K562 (cell line): ENCODE data around the gene PRKCB. TPM values are rescaled to one million over a fixed set of nuclear protein-coding genes. Genes with fewer than 3 reads are reported as not detected.

Experiments
- ATAC-seq: fragments of 200-7000 bp; cut with Tn5 transposase; 3 replicates; pipeline ENCODE4 v1.9.1; 2020; ENCODE audit warnings: moderate library complexity
- BruUV-seq: library from RNA; stranded (reverse); fragments of 400-500 nt; replicated peaks from 2 replicates; lab custom pipeline; 2021; lab: Mats Ljungman, UMichigan
- CTCF ChIA-PET: fragments of 300-600 bp; formaldehyde crosslinking; extraction: SDS; loops from one replicate; lab custom pipeline; 2021; ENCODE audit warnings: low intra/inter-chr PET ratio; lab: Yijun Ruan, JAX
- POLR2A ChIA-PET: fragments of 300-600, 350-650 bp; sonication (Branson Sonifier 250); formaldehyde crosslinking; extraction: SDS; loops from one replicate; lab custom pipeline; 2021; ENCODE audit warnings: antibody characterized with exemption, inconsistent platforms; lab: Yijun Ruan, JAX
- DNase-seq, 4 experiments: peaks; one replicate each; pipeline versions ENCODE4 v3.0.0 to v3.0.0-alpha.2; 2011 to 2018; ENCODE audit warnings: low spot score in 3 of 4, mixed read lengths in 3 of 4; ENCODE audit errors: extremely low read depth in 1 of 4
- FAIRE-seq: peaks from 2 replicates; lab custom pipeline; 2011; peaks lifted over from hg19 to GRCh38; lab: Jason Lieb, UNC
- H2AFZ ChIP-seq: 2 replicates; pipeline ENCODE4 v1.6.0; 2011; ENCODE audit warnings: low read depth, low read length, control low read depth, inconsistent platforms
- H3K27ac ChIP-seq: fragments of 200-600 bp; 3 replicates; pipeline ENCODE4 v1.8.0; 2011; ENCODE audit warnings: low read depth, mild to moderate bottlenecking, control low read depth, inconsistent platforms, low read length, moderate library complexity, mixed read lengths; ENCODE audit errors: extremely low read depth
- H3K27me3 ChIP-seq, 2 experiments: fragments of 300-600 bp in 1 of 2; 2 replicates in 1 of 2; 3 replicates in 1 of 2; pipeline versions ENCODE4 v1.6.0 to v1.8.0; 2011; ENCODE audit warnings: inconsistent platforms in 2 of 2, low read length in 2 of 2, mild to moderate bottlenecking in 1 of 2, mixed read lengths in 1 of 2, moderate library complexity in 1 of 2; ENCODE audit not compliant: control insufficient read depth in 2 of 2, insufficient read depth in 2 of 2
- H3K36me3 ChIP-seq: fragments of 300-600 bp; 3 replicates; pipeline ENCODE4 v1.8.0; 2011; ENCODE audit warnings: mild to moderate bottlenecking, low read length, inconsistent platforms; ENCODE audit not compliant: control insufficient read depth, insufficient read depth
- H3K4me1 ChIP-seq, 2 experiments: fragments of 200-600 bp in 1 of 2; replicated peaks in 1 of 2; 2 replicates in 1 of 2; 3 replicates in 1 of 2; pipeline versions ENCODE4 v1.5.1 to v1.8.0; 2011; ENCODE audit warnings: inconsistent platforms in 2 of 2, low read length in 2 of 2, mild to moderate bottlenecking in 1 of 2, mixed read lengths in 1 of 2, moderate library complexity in 1 of 2; ENCODE audit not compliant: control insufficient read depth in 2 of 2, insufficient read depth in 2 of 2
- H3K4me2 ChIP-seq: 2 replicates; pipeline ENCODE4 v1.6.1; 2011; ENCODE audit warnings: low read length, control low read depth, inconsistent platforms, mixed read lengths; ENCODE audit not compliant: insufficient read depth
- H3K4me3 ChIP-seq: fragments of 200-600 bp; sonication (generic), shearing (Covaris generic); 2 replicates; pipeline ENCODE4 v1.5.1; 2016; ENCODE audit warnings: control low read depth, inconsistent platforms
- H3K79me2 ChIP-seq: fragments of 200-600 bp; 3 replicates; pipeline ENCODE4 v1.8.0; 2011; ENCODE audit warnings: low read length, inconsistent platforms; ENCODE audit not compliant: control insufficient read depth, insufficient read depth
- H3K9ac ChIP-seq, 2 experiments: 2 replicates each; pipeline versions ENCODE4 v1.6.0 to v1.6.1; 2011; ENCODE audit warnings: low read depth in 2 of 2, low read length in 2 of 2, control low read depth in 1 of 2, inconsistent platforms in 1 of 2, mild to moderate bottlenecking in 1 of 2, mixed read lengths in 1 of 2; ENCODE audit not compliant: insufficient read depth in 1 of 2
- H3K9me1 ChIP-seq: one replicate; pipeline ENCODE4 v1.6.0; 2011; ENCODE audit warnings: inconsistent platforms, mild to moderate bottlenecking, low read length, moderate library complexity; ENCODE audit not compliant: control insufficient read depth, insufficient read depth
- H3K9me3 ChIP-seq: replicated peaks from 2 replicates; pipeline ENCODE4 v1.5.1; 2011; ENCODE audit warnings: low read depth, low read length, inconsistent platforms; ENCODE audit not compliant: control insufficient read depth, insufficient read depth
- H4K20me1 ChIP-seq: replicated peaks from 2 replicates; pipeline ENCODE4 v1.6.1; 2011; ENCODE audit warnings: low read length, inconsistent platforms, mixed read lengths; ENCODE audit not compliant: control insufficient read depth, insufficient read depth
- MGA ChIP-seq: fragments of 450-650 bp; IDR thresholded peaks from 2 replicates; pipeline ENCODE4 v1.6.1; 2016; ENCODE audit warnings: mild to moderate bottlenecking, moderate library complexity
- PREB ChIP-seq: sonication (generic); formaldehyde crosslinking; IDR thresholded peaks from 2 replicates; pipeline ENCODE4 v1.8.1; 2023; ENCODE audit warnings: mild to moderate bottlenecking, missing genetic modification reagents
- SMARCA4 ChIP-seq: fragments of 450-650 bp; IDR thresholded peaks from 2 replicates; pipeline ENCODE4 v1.6.1; 2016
- ZNF639 ChIP-seq, 2 experiments: fragments of 200-800 bp in 1 of 2; sonication (Bioruptor generic) in 1 of 2; sonication (generic) in 1 of 2; formaldehyde crosslinking in 1 of 2; IDR thresholded peaks in 1 of 2; conservative IDR thresholded peaks in 1 of 2; 2 replicates each; pipeline versions ENCODE4 v1.5.0 to v1.6.1; 2016 to 2020; ENCODE audit warnings: missing compliant biosample characterization in 1 of 2, missing genetic modification characterization in 1 of 2, missing genetic modification reagents in 1 of 2
- WGBS: fragments of 100-300 bp; shearing (Covaris generic); methylation state at CpG from one replicate; pipeline ENCODE4 v1.1.6; 2016; ENCODE audit warnings: low coverage, mixed read lengths; ENCODE audit not compliant: insufficient coverage; ENCODE audit errors: missing lambda C conversion rate; 5-methylcytosine and 5-hydroxymethylcytosine counted together
- in situ Hi-C: fragments of 300-500 bp; cut with MboI; formaldehyde crosslinking; loops from 4 replicates; pipeline ENCODE4 v1.15.0; 2018; ENCODE audit warnings: inconsistent platforms, mixed read lengths
- intact Hi-C: fragments of 100-400 bp; cut with micrococcal nuclease; formaldehyde crosslinking; loops from 2 replicates; pipeline ENCODE4 v1.14.2; 2022
- polyA plus RNA-seq, 8 experiments: library from polyadenylated mRNA; depleted of rRNA in 4 of 8; stranded (reverse) in 5 of 8; unstranded in 3 of 8; fragments of >200 nt; fragmentation: Nextera tagmentation in 2 of 8; fragmentation: Illumina TruSeq in 1 of 8; extraction: Ambion mirVana in 2 of 8; extraction: Trizol in 1 of 8; gene quantifications; 2 replicates each; pipeline versions ENCODE4 v1.2.1 to v1.2.3, GENCODE V29; 2011 to 2014; ENCODE audit warnings: inconsistent platforms in 1 of 8, missing spikeins in 1 of 8
- total RNA-seq, 7 experiments: library from RNA; depleted of rRNA in 6 of 7; stranded (reverse); fragments of >200 nt in 6 of 7; fragmentation: Illumina TruSeq in 2 of 7; extraction: Trizol in 2 of 7; gene quantifications; 2 replicates each; pipeline versions ENCODE4 v1.2.1 to v1.2.3, GENCODE V29; 2011 to 2021; ENCODE audit warnings: low replicate concordance in 1 of 7

The PRKCB gene
- total and polyA plus RNA-seq, 9 of the 15 experiments (the other 6 are each of a cell fraction or from before 2014, with no cell fraction given): 49.9 to 276 (median 148) TPM

GRCh38 chr16:23823475-23824384 lies 12.1 kb upstream of the PRKCB start:
- Histone ChIP-seq H3K9me1 (no peaks in the 10 kb centered on the region), H3K27me3 (no peaks in the 10 kb centered on the region), H3K36me3 (no peaks in the 10 kb centered on the region; the same call in 2 of the 3 replicates), H3K4me2 (no peak overlapping the region), H4K20me1 (no peaks in the 10 kb centered on the region), H3K4me3 (no peak overlapping the region), H3K27ac (peak overlapping the region; percentile 82), H3K9me3 (peaks cover 11% of the 10 kb centered on the region), H3K9ac (peak overlapping the region in 1 of 2 experiments; percentile 45; a peak in 2 of 4 replicates), H3K79me2 (no peaks in the 10 kb centered on the region), H3K4me1 (peaks cover 28 to 51% of the 10 kb centered on the region in 2 experiments), H2AFZ (peak overlapping the region; percentile 79)
- POLR2A ChIA-PET: interaction anchor here (0.6 to 2.8 kb wide), 3 partner anchors 13 to 36 kb away, joined by 3 to 14 read pairs (median 3); no protein-coding TSS in a partner anchor
- intact Hi-C loops: loop anchor here (2.0 kb wide), 1 partner anchor 19 kb away; no protein-coding TSS in a partner anchor
- in situ Hi-C loops: no loop called here
- FAIRE-seq (peak; percentile 56), ATAC-seq (peak; percentile 51), DNase-seq (peak in 1 of 4 experiments; percentile 78)
- CTCF ChIA-PET: interaction anchor here (0.6 kb wide), 1 partner anchor 361 kb away, joined by 4 read pairs; no protein-coding TSS in a partner anchor
- WGBS: 55% methylated on average over 9 of the region's 9 CpGs
- no TSS peak for BruUV-seq
- TF ChIP-seq PREB (CRISPR knock-in tag) (no peak), MGA (peak; percentile 97), ZNF639 (CRISPR knock-in tag; conservative IDR thresholded peaks at IDR 0.05 in 1 of 2, IDR thresholded peaks at IDR 0.05 in 1 of 2) (peak in 1 of 2 experiments; percentile 38; a peak in 1 of 4 replicates), SMARCA4 (peak; percentile 73)
